K562 (cell line): ENCODE data around the gene TYW1B. TPM values are rescaled to one million over a fixed set of nuclear protein-coding genes. Genes with fewer than 3 reads are reported as not detected.
"Not testable (repeated sequence)": the region's sequence is repeated elsewhere in the genome, so short reads cannot be mapped to it uniquely, and the experiment has no call there.

Experiments
- ATAC-seq: fragments of 200-7000 bp; cut with Tn5 transposase; 3 replicates; pipeline ENCODE4 v1.9.1; 2020; ENCODE audit warnings: moderate library complexity
- BruUV-seq: library from RNA; stranded (reverse); fragments of 400-500 nt; replicated peaks from 2 replicates; lab custom pipeline; 2021; lab: Mats Ljungman, UMichigan
- CTCF ChIA-PET: fragments of 300-600 bp; formaldehyde crosslinking; extraction: SDS; loops from one replicate; lab custom pipeline; 2021; ENCODE audit warnings: low intra/inter-chr PET ratio; lab: Yijun Ruan, JAX
- POLR2A ChIA-PET: fragments of 300-600, 350-650 bp; sonication (Branson Sonifier 250); formaldehyde crosslinking; extraction: SDS; loops from one replicate; lab custom pipeline; 2021; ENCODE audit warnings: antibody characterized with exemption, inconsistent platforms; lab: Yijun Ruan, JAX
- DNase-seq, 4 experiments: peaks; one replicate each; pipeline versions ENCODE4 v3.0.0 to v3.0.0-alpha.2; 2011 to 2018; ENCODE audit warnings: low spot score in 3 of 4, mixed read lengths in 3 of 4; ENCODE audit errors: extremely low read depth in 1 of 4
- FAIRE-seq: peaks from 2 replicates; lab custom pipeline; 2011; peaks lifted over from hg19 to GRCh38; lab: Jason Lieb, UNC
- H2AFZ ChIP-seq: 2 replicates; pipeline ENCODE4 v1.6.0; 2011; ENCODE audit warnings: low read depth, low read length, control low read depth, inconsistent platforms
- H3K27ac ChIP-seq: fragments of 200-600 bp; 3 replicates; pipeline ENCODE4 v1.8.0; 2011; ENCODE audit warnings: low read depth, mild to moderate bottlenecking, control low read depth, inconsistent platforms, low read length, moderate library complexity, mixed read lengths; ENCODE audit errors: extremely low read depth
- H3K27me3 ChIP-seq, 2 experiments: fragments of 300-600 bp in 1 of 2; 2 replicates in 1 of 2; 3 replicates in 1 of 2; pipeline versions ENCODE4 v1.6.0 to v1.8.0; 2011; ENCODE audit warnings: inconsistent platforms in 2 of 2, low read length in 2 of 2, mild to moderate bottlenecking in 1 of 2, mixed read lengths in 1 of 2, moderate library complexity in 1 of 2; ENCODE audit not compliant: control insufficient read depth in 2 of 2, insufficient read depth in 2 of 2
- H3K36me3 ChIP-seq: fragments of 300-600 bp; 3 replicates; pipeline ENCODE4 v1.8.0; 2011; ENCODE audit warnings: mild to moderate bottlenecking, low read length, inconsistent platforms; ENCODE audit not compliant: control insufficient read depth, insufficient read depth
- H3K4me1 ChIP-seq, 2 experiments: fragments of 200-600 bp in 1 of 2; replicated peaks in 1 of 2; 2 replicates in 1 of 2; 3 replicates in 1 of 2; pipeline versions ENCODE4 v1.5.1 to v1.8.0; 2011; ENCODE audit warnings: inconsistent platforms in 2 of 2, low read length in 2 of 2, mild to moderate bottlenecking in 1 of 2, mixed read lengths in 1 of 2, moderate library complexity in 1 of 2; ENCODE audit not compliant: control insufficient read depth in 2 of 2, insufficient read depth in 2 of 2
- H3K4me2 ChIP-seq: 2 replicates; pipeline ENCODE4 v1.6.1; 2011; ENCODE audit warnings: low read length, control low read depth, inconsistent platforms, mixed read lengths; ENCODE audit not compliant: insufficient read depth
- H3K4me3 ChIP-seq: fragments of 200-600 bp; sonication (generic), shearing (Covaris generic); 2 replicates; pipeline ENCODE4 v1.5.1; 2016; ENCODE audit warnings: control low read depth, inconsistent platforms
- H3K79me2 ChIP-seq: fragments of 200-600 bp; 3 replicates; pipeline ENCODE4 v1.8.0; 2011; ENCODE audit warnings: low read length, inconsistent platforms; ENCODE audit not compliant: control insufficient read depth, insufficient read depth
- H3K9ac ChIP-seq, 2 experiments: 2 replicates each; pipeline versions ENCODE4 v1.6.0 to v1.6.1; 2011; ENCODE audit warnings: low read depth in 2 of 2, low read length in 2 of 2, control low read depth in 1 of 2, inconsistent platforms in 1 of 2, mild to moderate bottlenecking in 1 of 2, mixed read lengths in 1 of 2; ENCODE audit not compliant: insufficient read depth in 1 of 2
- H3K9me1 ChIP-seq: one replicate; pipeline ENCODE4 v1.6.0; 2011; ENCODE audit warnings: inconsistent platforms, mild to moderate bottlenecking, low read length, moderate library complexity; ENCODE audit not compliant: control insufficient read depth, insufficient read depth
- H3K9me3 ChIP-seq: replicated peaks from 2 replicates; pipeline ENCODE4 v1.5.1; 2011; ENCODE audit warnings: low read depth, low read length, inconsistent platforms; ENCODE audit not compliant: control insufficient read depth, insufficient read depth
- H4K20me1 ChIP-seq: replicated peaks from 2 replicates; pipeline ENCODE4 v1.6.1; 2011; ENCODE audit warnings: low read length, inconsistent platforms, mixed read lengths; ENCODE audit not compliant: control insufficient read depth, insufficient read depth
- BDP1 ChIP-seq: IDR thresholded peaks from 3 replicates; pipeline ENCODE4 v1.6.1; 2011; ENCODE audit not compliant: insufficient read length, insufficient read depth
- GTF2A2 ChIP-seq: IDR thresholded peaks from 2 replicates; pipeline ENCODE4 v1.6.1; 2016; ENCODE audit warnings: mild to moderate bottlenecking, missing genetic modification characterization, missing compliant biosample characterization
- IFI16 ChIP-seq: fragments of 250-450 bp; sonication (Bioruptor Pico); IDR thresholded peaks from 2 replicates; pipeline ENCODE4 v2.1.2; 2022; ENCODE audit warnings: mild to moderate bottlenecking, inconsistent platforms
- NFE2 ChIP-seq: IDR thresholded peaks from 2 replicates; pipeline ENCODE4 v1.6.1; 2014; ENCODE audit warnings: antibody characterized with exemption, low read depth
- RHOXF2B ChIP-seq: fragments of 250-450 bp; sonication (Bioruptor Pico); conservative IDR thresholded peaks from 2 replicates; pipeline ENCODE4 v1.5.1; 2021
- SMARCA5 ChIP-seq: fragments of 450-650 bp; IDR thresholded peaks from 2 replicates; pipeline ENCODE4 v1.6.1; 2016
- SUPT5H ChIP-seq: fragments of 450-650 bp; IDR thresholded peaks from 2 replicates; pipeline ENCODE4 v1.6.1; 2016
- ZNF449 ChIP-seq: fragments of 250-450 bp; sonication (Bioruptor Pico); IDR thresholded peaks from 2 replicates; pipeline ENCODE4 v1.8.0; 2022; ENCODE audit warnings: moderate library complexity, mild to moderate bottlenecking, inconsistent platforms
- ZNF639 ChIP-seq, 2 experiments: fragments of 200-800 bp in 1 of 2; sonication (Bioruptor generic) in 1 of 2; sonication (generic) in 1 of 2; formaldehyde crosslinking in 1 of 2; IDR thresholded peaks in 1 of 2; conservative IDR thresholded peaks in 1 of 2; 2 replicates each; pipeline versions ENCODE4 v1.5.0 to v1.6.1; 2016 to 2020; ENCODE audit warnings: missing compliant biosample characterization in 1 of 2, missing genetic modification characterization in 1 of 2, missing genetic modification reagents in 1 of 2
- WGBS: fragments of 100-300 bp; shearing (Covaris generic); methylation state at CpG from one replicate; pipeline ENCODE4 v1.1.6; 2016; ENCODE audit warnings: low coverage, mixed read lengths; ENCODE audit not compliant: insufficient coverage; ENCODE audit errors: missing lambda C conversion rate; 5-methylcytosine and 5-hydroxymethylcytosine counted together
- in situ Hi-C: fragments of 300-500 bp; cut with MboI; formaldehyde crosslinking; loops from 4 replicates; pipeline ENCODE4 v1.15.0; 2018; ENCODE audit warnings: inconsistent platforms, mixed read lengths
- intact Hi-C: fragments of 100-400 bp; cut with micrococcal nuclease; formaldehyde crosslinking; loops from 2 replicates; pipeline ENCODE4 v1.14.2; 2022
- polyA plus RNA-seq, 8 experiments: library from polyadenylated mRNA; depleted of rRNA in 4 of 8; stranded (reverse) in 5 of 8; unstranded in 3 of 8; fragments of >200 nt; fragmentation: Nextera tagmentation in 2 of 8; fragmentation: Illumina TruSeq in 1 of 8; extraction: Ambion mirVana in 2 of 8; extraction: Trizol in 1 of 8; gene quantifications; 2 replicates each; pipeline versions ENCODE4 v1.2.1 to v1.2.3, GENCODE V29; 2011 to 2014; ENCODE audit warnings: inconsistent platforms in 1 of 8, missing spikeins in 1 of 8
- total RNA-seq, 7 experiments: library from RNA; depleted of rRNA in 6 of 7; stranded (reverse); fragments of >200 nt in 6 of 7; fragmentation: Illumina TruSeq in 2 of 7; extraction: Trizol in 2 of 7; gene quantifications; 2 replicates each; pipeline versions ENCODE4 v1.2.1 to v1.2.3, GENCODE V29; 2011 to 2021; ENCODE audit warnings: low replicate concordance in 1 of 7

Gene TYW1B
- total and polyA plus RNA-seq, 9 of the 15 experiments (the other 6 are each of a cell fraction or from before 2014, with no cell fraction given) = 5.8 to 14.7 (median 9.8) TPM

GRCh38 chr7:72625721-72626423 lies 202.1 kb downstream of the TYW1B start:
- peak; percentile 85 for ATAC-seq
- H3K79me2 ChIP-seq, H3K9ac ChIP-seq, BruUV-seq, H3K4me2 ChIP-seq, intact Hi-C loops, DNase-seq, H3K4me1 ChIP-seq, H2AFZ ChIP-seq, H3K36me3 ChIP-seq, H3K27me3 ChIP-seq, CTCF ChIA-PET, in situ Hi-C loops, H3K27ac ChIP-seq, H4K20me1 ChIP-seq, H3K9me1 ChIP-seq, H3K9me3 ChIP-seq, H3K4me3 ChIP-seq, POLR2A ChIA-PET: not testable (repeated sequence)
- peak; percentile 74 for FAIRE-seq
- 40% methylated on average over 2 of the region's 4 CpGs for WGBS

- CTCF ChIA-PET = no interaction called here
- no peaks in the 10 kb centered on the region for H3K9me3 ChIP-seq
- ATAC-seq (no peak), DNase-seq (no peak), FAIRE-seq (no peak)
- no peak overlapping the region for H3K4me2 ChIP-seq
- no peak overlapping the region for H3K4me3 ChIP-seq
- 76% methylated on average over 7 of the region's 8 CpGs for WGBS
- H4K20me1 ChIP-seq = no peaks in the 10 kb centered on the region
- no peaks in the 10 kb centered on the region for H3K9me1 ChIP-seq
- in situ Hi-C loops = no loop called here
- no peak overlapping the region for H3K9ac ChIP-seq
- intact Hi-C loops = no loop called here
- POLR2A ChIA-PET = no interaction called here
- BruUV-seq = no TSS peak
- no peak overlapping the region for H2AFZ ChIP-seq
- no peaks in the 10 kb centered on the region for H3K36me3 ChIP-seq
- no peaks in the 10 kb centered on the region for H3K79me2 ChIP-seq
- peaks cover 0 to 4% of the 10 kb centered on the region in 2 experiments; a peak in 1 of 5 replicates for H3K4me1 ChIP-seq
- no peak overlapping the region for H3K27ac ChIP-seq
- H3K27me3 ChIP-seq = no peaks in the 10 kb centered on the region
- TF ChIP-seq NFE2 (no peak), RHOXF2B (CRISPR knock-in tag) (no peak), ZNF449 (CRISPR knock-in tag) (no peak), BDP1 (no peak), ZNF639 (CRISPR knock-in tag; conservative IDR thresholded peaks at IDR 0.05 in 1 of 2, IDR thresholded peaks at IDR 0.05 in 1 of 2) (no peak), SMARCA5 (0 out of 2 replicates have a peak, but pooled peaks have one; percentile 30), SUPT5H (0 out of 2 replicates have a peak, but pooled peaks have one; percentile 23), IFI16 (CRISPR knock-in tag) (no peak), GTF2A2 (tag) (no peak)
Measured at GRCh38 chr7:72622532-72622931, 205.5 kb downstream of the TYW1B start.
